ENCODE results near the gene S100A1.
"Not testable (repeated sequence)": the region's sequence is repeated elsewhere in the genome, so short reads cannot be mapped to it uniquely, and the experiment has no call there.

Gene S100A1

GRCh38 chr1:153651771-153652170 is 23.5 kb downstream of the S100A1 start:
- DNase-seq (ENCODE audit: insufficient read length, low spot score) (no peak), FAIRE-seq (no peak)

DNA sequence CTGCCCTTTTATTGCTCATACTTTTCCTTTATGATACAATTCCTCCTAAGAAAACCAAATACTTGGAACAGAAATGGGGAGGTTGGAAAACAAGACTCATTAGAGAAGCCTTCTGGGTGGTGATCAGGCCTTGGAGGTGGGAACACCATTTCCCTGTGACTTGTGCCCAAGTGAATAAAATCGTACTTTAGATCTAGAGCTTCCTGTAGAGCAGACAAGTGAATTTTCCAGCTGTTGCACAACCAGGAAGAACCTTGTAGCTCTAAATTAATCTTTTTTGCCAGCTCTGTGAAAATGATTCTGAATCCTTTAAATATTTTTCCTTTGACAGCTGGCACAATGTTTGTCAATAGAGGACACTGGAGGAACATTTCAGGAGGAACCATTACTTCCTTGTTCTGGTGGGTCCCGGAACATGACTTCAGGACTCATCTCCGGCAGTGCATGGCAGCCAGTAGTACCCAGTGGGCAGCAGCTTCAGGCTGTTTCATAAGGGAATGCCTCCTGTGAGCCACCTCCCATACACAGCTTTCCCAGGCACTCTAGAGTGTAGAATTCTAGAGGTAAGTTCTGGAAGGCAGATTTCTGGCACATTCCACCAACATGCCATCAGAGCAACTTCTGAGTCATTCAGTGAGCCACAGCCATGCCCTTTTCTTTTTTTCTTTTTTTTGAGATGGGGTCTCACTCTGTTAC is 24.7 kb downstream of the S100A1 start:
- FAIRE-seq, result no peak

GRCh38 chr1:153655333-153655732 is 27.1 kb downstream of the S100A1 start:
- FAIRE-seq, result no peak

More for the DNA sequence above, 24.7 kb downstream of the S100A1 start:
- no peak for DNase-seq (ENCODE audit: insufficient read length, low spot score)

GRCh38 chr1:153658400-153659174 is 30.4 kb downstream of the S100A1 start, which contains the start of gene SNAPIN:
TSS of gene SNAPIN (plus strand) at chr1:153658703. CDS start at chr1:153658744, 41 bp downstream.
- DNase-seq (ENCODE audit: insufficient read length, low spot score) (peak; percentile 86), FAIRE-seq (no peak)

More at GRCh38 chr1:153655333-153655732, 27.1 kb downstream of the S100A1 start:
- no peak for DNase-seq (ENCODE audit: insufficient read length, low spot score)

- DNase-seq (ENCODE audit: insufficient read length, low spot score) (no peak), FAIRE-seq (no peak)
Observed at GRCh38 chr1:153659175-153659534, 30.9 kb downstream of the S100A1 start.

- no peak for DNase-seq (ENCODE audit: insufficient read length, low spot score)
- FAIRE-seq, result no peak
Observed at GRCh38 chr1:153659656-153660055, 31.4 kb downstream of the S100A1 start.

DNA sequence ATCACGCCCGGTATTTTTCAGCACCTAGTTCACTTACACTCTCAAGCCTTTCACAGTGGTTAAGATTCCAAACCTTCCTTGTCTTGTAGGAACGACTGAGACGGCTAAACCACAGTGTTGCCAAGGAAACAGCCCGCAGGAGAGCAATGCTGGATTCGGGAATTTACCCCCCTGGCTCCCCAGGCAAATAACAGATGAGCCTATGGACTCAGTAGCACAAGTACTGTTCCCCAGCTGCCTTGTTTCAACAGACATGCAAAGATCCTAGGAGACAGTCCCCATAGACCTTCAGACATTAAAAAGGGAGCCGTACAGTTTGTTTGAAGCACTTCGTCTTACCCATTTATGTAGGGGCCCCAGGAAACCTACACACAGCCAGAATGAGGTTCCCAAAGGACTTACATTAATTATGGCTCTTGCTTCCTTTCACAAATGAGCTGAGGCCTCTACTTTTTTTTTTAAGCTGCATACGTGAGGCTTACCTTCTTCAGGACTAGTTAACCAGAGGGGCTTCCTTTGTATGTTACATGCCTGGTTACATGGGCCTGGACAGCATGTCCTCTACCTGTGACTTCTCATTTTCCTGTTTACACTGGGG is 33.0 kb downstream of the S100A1 start:
- no peak for DNase-seq (ENCODE audit: insufficient read length, low spot score)
- no peak for FAIRE-seq

DNA sequence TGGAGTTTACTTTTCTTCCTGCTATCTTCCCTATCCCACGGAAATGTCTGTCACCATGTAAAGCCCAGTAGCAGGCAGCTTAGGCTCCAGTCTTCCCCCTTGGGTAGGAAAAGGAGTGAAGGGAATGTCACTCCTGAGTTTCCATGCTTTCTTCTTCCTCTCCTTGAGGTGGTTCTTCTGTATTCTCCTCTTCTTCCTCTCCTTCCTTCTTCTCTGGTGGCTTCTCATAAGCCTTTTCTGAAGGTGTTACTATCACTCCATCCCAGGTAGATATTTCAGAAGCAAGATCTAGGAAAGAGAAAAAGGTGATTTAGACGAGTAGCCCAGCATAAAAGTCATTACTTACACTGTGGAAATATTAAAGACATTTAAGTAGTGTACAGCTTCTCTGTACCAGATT is 34.0 kb downstream of the S100A1 start:
- FAIRE-seq (no peak), DNase-seq (ENCODE audit: insufficient read length, low spot score) (no peak)

DNA sequence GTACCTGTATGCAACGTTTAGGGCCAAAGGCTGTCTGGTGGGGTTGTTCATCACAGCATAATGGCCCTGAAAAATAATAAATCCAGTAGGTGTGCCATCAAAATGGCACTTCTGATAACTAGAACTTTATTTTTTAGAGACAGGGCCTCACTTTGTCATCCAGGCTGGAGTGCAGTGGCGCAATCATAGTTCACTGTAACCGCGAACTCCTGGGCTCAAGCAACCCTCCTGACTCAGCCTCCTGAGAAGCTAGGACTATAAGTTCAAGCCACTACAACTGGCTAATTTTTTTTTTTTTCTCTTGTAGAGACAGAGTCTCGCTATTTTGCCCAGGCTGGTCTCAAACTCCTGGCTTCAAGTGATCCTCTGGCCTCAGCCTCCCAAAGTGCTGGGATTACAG is 35.0 kb downstream of the S100A1 start:
- no peak for DNase-seq (ENCODE audit: insufficient read length, low spot score)
- no peak for FAIRE-seq

DNA sequence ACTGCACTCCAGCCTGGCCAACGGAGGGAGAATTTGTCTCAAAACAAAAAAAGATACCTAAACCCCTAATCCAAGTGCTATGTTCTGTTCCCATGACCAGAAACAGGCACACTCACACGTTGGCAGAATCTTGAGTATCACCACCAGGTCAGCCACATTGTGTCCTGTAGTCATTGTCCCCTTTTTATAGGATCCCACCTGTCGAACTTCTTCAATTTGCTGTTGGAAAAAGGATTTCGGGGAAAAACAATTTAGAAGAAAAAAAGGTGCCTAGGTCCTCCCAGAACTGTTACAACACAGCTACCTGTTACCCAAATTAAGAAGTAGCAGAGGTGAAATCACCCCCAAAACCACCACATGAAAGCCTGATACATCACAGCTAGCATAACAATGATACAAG is 39.2 kb downstream of the S100A1 start:
- DNase-seq (ENCODE audit: insufficient read length, low spot score) (no peak), FAIRE-seq (no peak)

- FAIRE-seq; DNase-seq (ENCODE audit: insufficient read length, low spot score): not testable (repeated sequence)
Observed at GRCh38 chr1:153668672-153669071, 40.4 kb downstream of the S100A1 start.

DNA sequence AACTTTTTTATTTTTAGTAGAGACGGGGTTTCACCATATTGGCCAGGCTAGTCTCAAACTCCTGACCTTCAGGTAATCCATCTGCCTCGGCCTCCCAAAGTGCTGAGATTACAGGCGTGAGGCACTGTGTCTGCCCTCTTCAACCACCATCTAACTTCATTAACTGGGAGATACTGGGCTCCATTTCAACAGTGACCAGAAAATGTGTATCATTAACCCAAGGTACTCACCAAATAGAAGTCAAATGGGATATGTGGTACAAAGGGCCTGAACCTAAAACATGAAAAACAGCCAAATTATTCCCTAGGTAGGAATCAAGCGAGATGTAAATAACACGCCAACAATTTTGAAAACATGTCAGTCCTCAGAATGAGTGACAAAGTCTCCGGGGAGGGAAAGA is 41.4 kb downstream of the S100A1 start:
- DNase-seq (ENCODE audit: insufficient read length, low spot score) (no peak), FAIRE-seq (no peak)

DNA sequence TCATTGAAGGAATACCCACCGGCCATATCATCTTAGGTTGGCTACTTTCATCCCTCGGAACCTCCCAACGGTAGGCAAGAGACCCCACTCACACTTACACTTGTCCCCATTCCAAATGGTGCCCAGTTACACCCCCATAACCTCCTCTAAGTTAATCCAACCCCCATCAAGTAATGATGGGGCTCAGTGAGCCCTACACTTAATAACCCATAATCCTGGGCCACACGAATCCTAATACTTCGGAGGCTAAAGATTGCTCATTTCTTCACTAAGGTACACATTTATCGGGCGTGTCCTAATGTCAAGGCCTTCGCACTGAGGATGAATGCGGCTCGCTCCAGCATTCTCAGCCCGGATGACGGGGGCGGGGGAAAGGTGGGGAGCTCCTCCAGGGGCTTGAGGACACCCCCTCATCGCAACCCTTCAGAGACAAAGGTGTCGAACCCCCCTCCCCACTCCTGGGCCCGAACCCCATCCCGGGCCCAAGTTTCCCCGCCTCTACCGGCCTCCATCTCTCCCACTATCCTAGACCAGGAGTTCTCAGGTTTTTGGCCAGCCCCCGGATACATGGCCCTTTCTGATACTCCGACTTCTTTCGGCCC is 42.1 kb downstream of the S100A1 start:
- no peak for DNase-seq (ENCODE audit: insufficient read length, low spot score)
- no peak for FAIRE-seq

DNA sequence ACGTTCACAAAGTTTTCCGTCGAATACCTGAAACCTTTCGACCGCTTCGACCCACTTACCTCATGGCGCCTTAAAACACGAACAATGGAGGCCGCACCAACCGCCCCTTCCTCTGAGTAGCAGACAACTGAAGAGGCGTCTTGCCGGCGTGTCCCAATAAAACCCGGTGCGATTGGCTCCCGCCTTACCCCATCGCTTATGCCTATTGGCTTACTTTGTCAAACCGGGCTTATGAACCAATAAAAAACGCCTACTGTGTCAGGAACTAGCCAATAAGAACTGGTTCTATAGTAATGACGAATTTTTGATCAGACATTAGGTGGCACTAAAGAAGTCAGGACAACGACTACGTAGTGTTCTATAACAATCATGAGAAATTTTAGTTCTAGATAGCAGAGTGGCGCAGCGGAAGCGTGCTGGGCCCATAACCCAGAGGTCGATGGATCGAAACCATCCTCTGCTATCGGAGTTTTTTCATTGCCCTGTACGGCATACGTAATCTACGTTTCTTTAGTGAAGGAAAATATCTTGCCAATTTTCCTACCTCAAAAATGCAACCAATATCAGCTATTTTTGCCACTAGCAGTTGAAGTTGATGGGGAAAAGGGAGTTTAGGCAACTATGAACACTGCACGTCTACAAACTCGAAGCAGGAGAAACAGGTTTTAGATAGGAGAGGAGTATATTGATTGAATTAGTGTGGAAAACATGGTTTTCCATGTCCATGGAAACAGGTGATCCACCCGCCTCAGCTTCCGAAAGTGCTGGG is 42.8 kb downstream of the S100A1 start, which contains the start of gene ILF2:
Gene ILF2, minus strand, starts transcription at position 135 of the 769 bp plus-strand sequence. Its CDS starts 71 bp downstream, at position 64.
- FAIRE-seq (peak; percentile 13), DNase-seq (ENCODE audit: insufficient read length, low spot score) (peak; percentile 99)

DNA sequence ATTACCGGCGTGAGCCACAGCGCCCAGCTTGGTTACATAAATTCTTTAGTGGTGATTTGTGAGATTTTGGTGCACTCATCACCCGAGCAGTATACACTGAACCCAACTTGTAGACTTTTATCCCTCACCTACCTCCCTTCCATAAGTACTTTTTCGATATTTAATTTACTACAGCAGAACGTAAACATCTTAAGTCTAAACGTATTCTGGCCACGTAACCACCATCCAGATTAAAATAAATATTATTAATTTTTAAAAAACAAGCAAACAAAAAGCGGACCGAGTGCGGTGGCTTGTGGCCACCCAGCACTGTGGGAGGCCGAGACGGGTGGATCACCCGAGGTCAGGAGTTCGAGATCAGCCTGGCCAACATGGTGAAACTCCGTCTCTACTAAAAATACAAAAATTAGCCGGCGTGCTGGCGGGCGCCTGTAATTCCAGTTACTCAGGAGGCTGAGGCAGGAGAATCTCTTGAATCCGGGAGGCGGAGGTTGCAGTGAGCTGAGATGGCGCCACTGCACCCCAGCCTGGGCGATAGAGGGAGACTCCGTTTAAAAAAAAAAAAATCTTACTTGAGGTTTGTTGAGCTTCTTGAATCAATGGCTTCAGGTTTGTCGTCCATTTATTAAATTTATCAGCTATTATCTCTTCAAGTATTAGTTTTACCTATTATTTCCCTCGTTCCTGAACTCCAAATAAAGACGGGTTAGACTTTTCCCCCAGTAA is 43.6 kb downstream of the S100A1 start:
- not testable (repeated sequence) for FAIRE-seq; DNase-seq (ENCODE audit: insufficient read length, low spot score)

GRCh38 chr1:153673511-153673910 is 45.3 kb downstream of the S100A1 start:
- no peak for FAIRE-seq
- no peak for DNase-seq (ENCODE audit: insufficient read length, low spot score)

DNA sequence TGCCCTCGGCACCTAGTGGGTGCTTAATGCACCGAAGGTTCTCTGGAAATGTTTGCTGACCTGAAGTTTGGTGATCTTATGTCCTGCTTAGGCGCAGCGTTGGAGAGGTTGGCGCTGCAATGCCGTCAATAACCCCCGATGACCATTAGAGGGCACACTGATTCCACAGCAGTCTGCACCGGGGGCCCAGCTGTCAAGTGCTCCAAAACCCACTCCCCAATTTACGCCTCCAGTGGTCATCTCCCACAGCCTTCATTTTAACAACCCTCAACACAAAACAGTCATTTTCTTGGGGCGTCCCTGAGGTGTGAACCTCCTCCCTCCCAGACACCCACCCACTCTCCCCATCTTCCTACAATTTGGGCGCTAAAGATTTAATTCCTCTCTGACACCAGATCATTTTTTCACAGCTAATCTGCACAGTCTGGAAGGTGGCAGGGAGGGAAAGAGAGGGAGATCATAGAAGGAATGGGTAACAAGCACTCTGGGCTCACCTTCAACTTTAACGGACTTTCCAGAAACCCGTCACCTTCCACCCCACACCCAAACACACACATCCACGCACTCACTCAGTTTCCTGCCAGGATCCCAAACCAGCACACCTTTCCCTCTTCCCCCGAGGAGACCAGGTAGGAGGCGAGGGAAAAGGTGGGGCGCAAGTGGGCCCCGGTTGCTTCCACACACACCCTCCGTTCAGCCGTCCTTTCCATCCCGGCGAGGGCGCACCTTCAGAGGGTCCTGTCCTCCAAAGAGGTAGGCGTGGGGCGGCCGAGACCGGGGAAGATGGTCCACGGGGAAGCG is 49.7 kb downstream of the S100A1 start:
- peak; percentile 39 for DNase-seq (ENCODE audit: insufficient read length, low spot score)

DNA sequence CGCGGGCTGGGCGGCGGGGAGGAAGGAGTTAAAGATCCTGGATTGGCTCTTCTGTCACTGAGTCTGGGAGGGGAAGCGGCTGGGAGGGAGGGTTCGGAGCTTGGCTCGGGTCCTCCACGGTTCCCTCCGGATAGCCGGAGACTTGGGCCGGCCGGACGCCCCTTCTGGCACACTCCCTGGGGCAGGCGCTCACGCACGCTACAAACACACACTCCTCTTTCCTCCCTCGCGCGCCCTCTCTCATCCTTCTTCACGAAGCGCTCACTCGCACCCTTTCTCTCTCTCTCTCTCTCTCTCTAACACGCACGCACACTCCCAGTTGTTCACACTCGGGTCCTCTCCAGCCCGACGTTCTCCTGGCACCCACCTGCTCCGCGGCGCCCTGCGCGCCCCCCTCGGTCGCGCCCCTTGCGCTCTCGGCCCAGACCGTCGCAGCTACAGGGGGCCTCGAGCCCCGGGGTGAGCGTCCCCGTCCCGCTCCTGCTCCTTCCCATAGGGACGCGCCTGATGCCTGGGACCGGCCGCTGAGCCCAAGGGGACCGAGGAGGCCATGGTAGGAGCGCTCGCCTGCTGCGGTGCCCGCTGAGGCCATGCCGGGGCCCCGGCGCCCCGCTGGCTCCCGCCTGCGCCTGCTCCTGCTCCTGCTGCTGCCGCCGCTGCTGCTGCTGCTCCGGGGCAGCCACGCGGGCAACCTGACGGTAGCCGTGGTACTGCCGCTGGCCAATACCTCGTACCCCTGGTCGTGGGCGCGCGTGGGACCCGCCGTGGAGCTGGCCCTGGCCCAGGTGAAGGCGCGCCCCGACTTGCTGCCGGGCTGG is 50.5 kb downstream of the S100A1 start, which contains the start of gene NPR1:
Gene NPR1, plus strand, starts transcription at position 170 of the 818 bp plus-strand sequence. Its CDS starts 421 bp downstream, at position 591.
- FAIRE-seq (no peak), DNase-seq (ENCODE audit: insufficient read length, low spot score) (no peak)

More for the DNA sequence above, 49.7 kb downstream of the S100A1 start:
- peak; percentile 55 for FAIRE-seq
